Measurements from ENCODE around the gene CXCR6.
A peak's percentile ranks its signal among the peaks of the same experiment; 100 is the strongest.

Gene CXCR6

DNA sequence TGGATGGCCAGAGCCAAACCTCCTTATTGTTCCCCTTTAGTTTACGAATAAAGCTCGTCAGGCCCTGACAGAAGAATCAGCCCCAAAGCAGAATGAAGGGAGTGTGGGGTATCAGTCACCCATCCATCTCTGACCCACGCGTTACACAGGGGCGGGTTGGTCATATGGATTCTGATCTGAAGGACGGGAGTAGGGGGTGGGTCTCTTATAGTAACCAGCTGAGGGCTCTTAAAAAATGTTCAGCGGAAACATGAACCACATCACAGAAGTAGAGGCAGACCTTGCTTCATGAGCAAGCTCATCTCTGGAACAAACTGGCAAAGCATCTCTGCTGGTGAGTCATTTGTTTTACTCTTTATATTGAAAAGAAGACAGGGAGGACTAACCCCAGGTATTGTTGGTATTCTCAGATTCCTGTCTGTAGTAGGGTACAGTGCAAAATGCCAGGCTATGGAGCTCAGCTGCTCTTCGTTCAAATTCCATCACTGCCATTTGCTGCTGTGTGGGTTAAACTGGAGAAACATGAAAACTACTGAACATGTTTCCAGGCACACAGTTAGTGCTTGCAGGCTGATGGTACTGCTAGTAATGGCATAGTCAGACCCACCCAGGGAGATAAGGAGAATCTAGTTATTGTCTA is at the start of gene CXCR6:
Gene CXCR6 (plus strand): TSS at position 258 of the 640 bp plus-strand sequence. CDS start 3,018 bp downstream, outside the sequence.
- peak; percentile 61 for DNase-seq

DNA sequence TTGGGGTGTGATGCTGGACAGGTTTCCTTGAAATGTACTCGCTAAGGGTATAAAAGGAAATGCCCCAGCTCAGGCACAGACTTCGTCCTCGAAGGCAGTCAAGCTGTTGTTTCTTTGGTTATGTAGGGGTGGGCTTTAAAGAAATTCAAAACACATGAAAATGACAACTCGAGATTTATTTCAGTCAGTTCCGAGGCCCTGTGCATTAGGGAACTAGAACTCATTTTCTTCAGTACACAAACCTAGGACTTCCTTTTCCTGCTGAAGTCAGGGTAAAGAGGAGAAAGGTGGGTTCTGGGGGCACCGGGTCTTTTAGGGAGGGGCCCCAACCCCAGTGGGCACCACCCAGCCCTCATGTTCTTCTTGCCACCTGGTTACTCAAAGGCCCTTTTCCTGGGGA is 49.2 kb upstream of the CXCR6 start:
- DNase-seq, result no peak

DNA sequence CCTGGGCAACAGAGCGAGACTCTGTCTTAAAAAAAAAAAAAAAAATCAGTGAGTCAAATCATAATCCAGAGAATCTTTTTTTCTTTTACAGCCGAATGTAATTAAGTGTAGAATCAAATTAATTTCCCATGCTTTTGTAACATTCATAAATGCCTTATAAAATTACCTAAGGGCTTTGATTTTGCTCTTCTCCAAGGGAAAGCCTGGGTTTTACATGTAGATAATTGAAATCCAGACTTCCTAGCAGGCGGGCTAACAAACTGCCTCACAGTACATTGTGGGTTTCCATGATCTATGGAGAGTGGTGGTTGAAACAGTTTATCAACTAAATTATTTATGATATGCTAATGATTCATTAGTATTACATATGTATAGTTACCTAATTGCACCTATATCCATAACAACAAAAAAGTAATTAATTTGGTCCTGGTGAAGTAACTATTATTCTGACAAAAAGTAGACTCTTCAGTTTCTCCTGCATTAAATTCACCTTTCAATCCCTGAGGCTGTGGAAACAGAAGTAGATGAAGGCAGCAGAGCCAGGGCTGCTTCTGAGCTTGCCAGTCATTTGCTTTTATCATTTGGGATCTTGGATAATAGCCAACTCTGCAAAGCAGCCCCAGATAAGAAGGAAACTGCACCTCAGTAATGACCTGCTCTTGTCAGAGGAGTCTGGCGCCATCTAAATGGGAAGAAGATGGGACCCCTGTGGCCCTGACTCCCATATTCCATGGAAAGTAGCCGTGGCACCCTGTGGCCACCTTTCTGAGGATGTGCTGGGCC is 47.4 kb upstream of the CXCR6 start:
- no peak for DNase-seq

GRCh38 chr3:45896956-45897355 is 46.3 kb upstream of the CXCR6 start:
- DNase-seq, result no peak

- DNase-seq, result no peak
Observed at GRCh38 chr3:45904931-45905330, 38.3 kb upstream of the CXCR6 start.

GRCh38 chr3:45905755-45906154 is 37.5 kb upstream of the CXCR6 start:
- no peak for DNase-seq

DNA sequence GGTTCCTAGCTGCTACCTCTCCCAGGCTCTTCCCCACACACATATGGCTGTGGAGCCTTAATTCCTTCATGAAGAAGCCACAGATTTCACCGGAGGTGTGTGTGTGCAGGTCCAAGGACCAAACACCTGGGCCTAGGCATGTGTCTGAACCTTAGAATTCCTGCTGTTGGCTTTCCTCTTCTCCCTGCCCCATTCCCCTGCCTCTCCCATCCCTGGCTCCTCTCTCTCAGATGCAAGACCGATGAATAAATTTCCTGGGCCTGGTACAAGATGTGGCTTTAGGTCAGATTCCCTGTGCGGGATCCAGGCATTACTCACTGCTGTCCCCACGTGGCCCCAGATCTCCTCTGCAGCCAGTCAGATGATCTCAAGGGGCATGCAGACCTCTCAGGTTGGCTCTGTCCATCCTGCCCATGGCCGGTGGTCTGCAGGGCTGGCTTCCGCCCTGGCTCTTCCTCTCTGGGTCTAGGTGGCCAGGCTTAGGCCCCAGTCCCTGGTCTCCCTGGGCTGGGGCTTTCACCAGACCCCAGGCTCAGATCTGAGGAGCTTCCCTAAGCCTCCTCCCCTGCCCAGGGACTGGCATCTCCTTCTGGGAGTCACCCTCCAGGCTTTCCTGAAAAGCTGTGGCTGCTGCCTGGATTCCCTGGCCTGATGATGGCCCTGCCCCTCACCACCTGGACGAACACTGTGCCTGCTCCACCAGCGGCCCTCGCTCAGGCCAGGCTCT is 36.4 kb upstream of the CXCR6 start:
- DNase-seq, result no peak

DNA sequence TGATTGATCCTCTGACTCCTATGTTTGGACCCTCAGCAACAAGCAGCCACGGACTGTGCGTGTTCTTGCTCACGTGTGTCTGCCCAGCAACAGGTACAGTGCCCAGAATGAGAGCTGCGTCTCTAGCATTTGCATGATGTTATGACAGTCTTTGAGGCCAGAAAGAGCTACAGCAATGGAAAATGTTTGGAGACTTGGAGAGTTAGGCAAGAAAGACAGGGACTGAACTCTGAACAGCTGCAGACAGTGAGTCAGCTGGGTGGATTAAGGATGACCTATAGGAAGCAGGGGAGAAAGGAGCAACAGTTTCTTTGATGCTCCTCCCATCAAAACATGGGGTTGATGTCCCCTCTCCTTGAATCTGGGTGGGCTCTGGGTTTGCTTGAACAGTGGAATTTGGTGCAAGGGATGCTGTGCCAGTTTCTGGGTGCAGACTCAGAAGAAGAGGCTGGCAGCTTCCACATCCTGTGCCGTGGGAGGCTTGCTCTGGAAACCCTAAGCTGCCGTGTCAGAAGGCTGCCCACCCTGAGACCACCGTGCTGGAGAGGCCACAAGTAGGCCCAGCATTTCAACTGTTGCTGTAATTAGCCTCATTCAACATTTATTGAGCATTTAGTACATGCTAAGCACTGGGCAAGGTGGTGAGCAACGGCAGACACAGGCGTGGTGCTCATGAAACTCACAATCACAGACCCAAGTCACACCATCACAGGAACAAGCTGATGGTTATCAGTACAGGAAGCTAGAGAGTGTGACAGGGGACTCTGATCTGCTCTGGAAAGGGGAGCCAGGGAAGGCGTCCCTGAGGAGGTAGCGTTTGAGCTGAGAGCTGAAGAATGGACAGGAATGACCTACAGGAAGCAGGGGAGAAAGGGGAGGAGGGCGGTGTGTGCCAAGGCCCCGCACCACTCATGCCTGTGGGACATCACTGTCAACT is 35.2 kb upstream of the CXCR6 start:
- peak; percentile 50 for DNase-seq

GRCh38 chr3:45908761-45909160 is 34.5 kb upstream of the CXCR6 start:
- DNase-seq, result no peak

DNA sequence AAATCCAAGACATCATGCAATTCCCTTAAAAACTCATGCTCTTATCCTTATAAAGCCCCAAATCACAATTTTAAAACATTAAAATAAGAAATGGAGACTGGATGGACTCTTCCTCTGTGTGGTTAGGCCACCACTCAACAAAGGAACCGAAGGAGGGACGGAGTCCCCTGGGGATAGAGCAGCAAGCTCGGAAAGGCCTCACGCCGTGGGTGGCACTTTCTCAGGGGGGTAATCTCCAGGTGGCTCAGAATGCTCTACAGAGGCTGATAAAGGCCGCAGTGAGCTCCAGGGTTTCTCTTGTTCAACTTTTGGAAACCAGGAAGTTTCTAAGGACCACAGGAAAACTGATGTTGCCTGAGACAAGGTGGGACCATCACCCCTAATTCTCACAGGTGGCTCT is 33.7 kb upstream of the CXCR6 start:
- DNase-seq, result no peak

- no peak for DNase-seq
Observed at GRCh38 chr3:45910892-45911291, 32.4 kb upstream of the CXCR6 start.

DNA sequence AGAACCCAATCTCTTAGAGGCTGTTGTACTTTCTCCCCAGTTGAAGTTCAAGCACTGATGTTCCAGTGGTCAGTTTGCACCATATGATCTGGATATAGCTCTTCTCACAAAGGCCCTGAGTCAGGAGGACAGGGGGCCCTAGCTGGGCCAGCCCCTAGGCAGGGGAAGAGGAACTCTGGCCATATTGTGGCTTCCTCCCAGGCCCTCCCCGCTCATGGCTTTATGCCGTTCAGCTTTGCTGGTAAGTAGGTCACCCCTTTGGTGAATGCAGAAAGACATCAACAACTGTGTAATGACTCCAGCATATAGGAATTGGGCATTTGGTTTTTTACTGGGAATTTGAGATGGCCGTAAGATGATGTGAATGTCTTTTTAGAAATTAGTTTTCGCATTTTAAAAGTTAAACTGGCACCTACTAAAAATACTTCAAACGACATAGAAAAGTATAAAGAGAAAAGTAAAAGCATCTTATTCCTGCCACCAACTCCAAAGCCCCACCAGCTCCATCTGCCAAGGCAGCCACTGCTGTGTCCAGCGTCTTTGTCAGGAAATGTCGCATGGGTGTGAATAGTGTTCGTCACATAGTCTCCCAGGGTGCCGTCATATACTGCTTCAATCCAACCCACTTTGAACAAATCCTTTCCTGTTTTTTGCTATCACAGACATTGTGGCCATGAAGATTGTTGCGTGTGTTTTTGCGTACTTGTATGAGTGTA is 31.6 kb upstream of the CXCR6 start:
- DNase-seq, result no peak

DNA sequence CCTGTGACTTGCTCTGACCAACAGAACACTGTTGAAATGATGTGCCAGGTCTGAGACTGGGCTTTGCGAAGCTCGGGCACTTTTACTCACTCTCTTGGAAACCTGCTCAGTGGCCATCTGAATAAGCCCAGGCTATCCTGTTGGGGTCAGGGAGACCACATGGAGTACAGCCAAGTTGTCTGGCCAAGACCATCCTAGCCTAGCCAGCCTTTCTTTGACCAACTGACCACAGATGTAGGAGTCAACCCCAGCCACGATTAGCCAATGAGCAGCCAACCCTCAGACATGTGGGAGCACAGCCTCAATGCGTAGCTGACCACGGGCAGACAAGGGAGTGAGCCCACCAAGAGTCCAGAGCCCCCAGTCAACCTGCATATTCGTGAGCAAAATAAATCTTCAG is 30.8 kb upstream of the CXCR6 start:
- DNase-seq, result no peak

DNA sequence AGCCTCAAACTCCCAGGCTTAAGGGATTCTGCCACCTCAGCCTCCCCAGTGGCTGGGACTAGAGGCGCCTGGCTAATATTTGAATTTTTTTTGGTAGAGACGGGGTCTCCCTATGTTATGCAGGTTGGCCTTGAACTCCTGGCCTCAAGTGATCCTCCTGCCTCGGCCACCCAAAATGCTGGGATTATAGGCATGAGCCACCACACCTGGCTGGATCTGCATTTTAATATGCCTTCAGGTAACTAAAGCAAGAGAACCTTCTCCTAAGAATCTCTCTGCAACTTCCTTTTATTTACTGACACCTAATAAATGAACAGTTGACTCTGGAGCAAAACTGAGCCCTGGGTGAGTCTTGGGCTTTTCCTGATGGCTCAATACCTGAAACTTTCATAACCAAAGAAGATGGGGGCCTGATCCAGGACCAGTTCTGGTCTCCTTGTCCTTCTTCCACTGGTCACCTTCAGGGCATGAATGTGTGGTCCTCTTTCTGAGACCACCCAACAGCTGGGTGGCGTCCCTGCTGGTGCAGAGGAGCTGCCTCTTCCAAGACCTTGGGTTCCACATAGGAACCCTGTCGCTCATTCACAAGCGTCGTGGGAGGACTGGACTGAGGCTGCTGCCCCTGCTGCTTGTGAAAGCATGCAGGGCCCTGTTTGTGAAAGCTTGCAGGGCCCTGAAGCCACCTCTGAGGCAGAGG is 28.8 kb upstream of the CXCR6 start:
- no peak for DNase-seq

DNA sequence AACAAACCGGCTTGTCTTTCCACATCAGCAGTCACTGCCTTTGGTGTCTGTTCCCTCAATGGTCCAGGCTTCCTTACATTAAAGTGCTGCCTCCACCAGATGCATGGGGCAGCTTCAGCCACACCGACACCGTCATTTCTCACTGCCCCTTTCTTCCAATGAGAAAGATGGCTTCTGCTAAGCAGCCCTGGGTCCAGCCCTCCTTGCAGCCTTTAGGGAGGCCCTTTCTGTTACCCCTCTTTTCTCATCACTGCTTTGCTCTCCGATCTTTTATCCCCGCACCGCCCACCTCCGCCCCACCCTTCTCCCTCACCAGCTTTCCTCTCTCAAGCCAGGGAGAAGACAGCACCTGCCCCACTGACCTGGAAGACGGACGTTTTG is 28.2 kb upstream of the CXCR6 start:
- DNase-seq, result no peak

DNA sequence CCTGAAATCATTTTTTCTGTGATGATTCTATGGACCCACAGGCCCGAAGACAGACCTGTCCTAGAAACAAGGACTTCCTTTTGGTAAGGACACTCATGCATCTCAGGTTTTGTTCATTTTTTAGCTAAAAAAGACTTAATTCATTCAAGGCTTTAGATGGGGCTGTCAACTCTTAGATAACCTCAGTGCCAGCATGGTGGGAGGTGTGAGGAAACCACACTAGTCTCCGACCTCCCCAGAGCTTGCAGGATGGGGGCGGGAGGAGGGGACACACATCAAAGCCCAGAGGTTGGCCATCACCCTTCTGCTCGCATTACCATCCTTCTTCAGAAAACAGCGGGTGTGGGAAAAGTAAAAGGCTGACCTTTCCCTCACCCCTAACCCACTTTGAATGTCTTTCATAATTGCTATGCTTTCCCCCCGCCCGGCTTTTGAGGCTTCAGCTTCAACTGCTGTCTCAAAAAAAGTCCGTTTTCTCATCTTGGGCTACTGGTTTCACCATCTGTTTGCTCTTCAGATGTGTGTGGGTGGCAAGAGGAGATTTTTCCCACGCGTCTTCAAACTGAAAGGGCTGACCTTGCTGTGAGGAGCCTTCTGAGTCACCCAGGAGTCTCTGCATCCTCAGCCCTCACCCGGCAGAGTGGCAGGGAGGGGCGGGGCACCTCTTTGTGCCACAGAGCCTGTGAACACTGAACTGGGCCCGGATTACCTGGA is 27.6 kb upstream of the CXCR6 start:
- DNase-seq, result peak; percentile 73

GRCh38 chr3:45917146-45917898 is 25.9 kb upstream of the CXCR6 start:
- DNase-seq, result no peak

- no peak for DNase-seq
Observed at GRCh38 chr3:45921158-45922038, 21.9 kb upstream of the CXCR6 start.

- DNase-seq, result no peak
Observed at GRCh38 chr3:45922039-45922326, 21.3 kb upstream of the CXCR6 start.
